Activated CD8-positive, alpha-beta T cell treated with anti-CD3 and anti-CD28 coated beads for 36 hours (primary cell): ENCODE measurements around the gene ATP11C. TPM values are rescaled to one million over a fixed set of nuclear protein-coding genes. Genes with fewer than 3 reads are reported as not detected.
A peak's percentile ranks its signal among the peaks of the same experiment; 100 is the strongest.

Experiments
- ATAC-seq: fragments of 200-7000 bp; cut with Tn5 transposase; one replicate; pipeline ENCODE4 v1.10.0; 2021; ENCODE audit warnings: mild to moderate bottlenecking, moderate library complexity
- CTCF ChIA-PET: fragments of 350-600 bp; sonication (Branson Sonifier 250); formaldehyde crosslinking; loops from one replicate; lab custom pipeline; 2021; ENCODE audit warnings: antibody characterized with exemption; lab: Charles Lee
- POLR2A ChIA-PET: fragments of 350-600 bp; sonication (Branson Sonifier 250); formaldehyde crosslinking; loops from one replicate; lab custom pipeline; 2021; ENCODE audit warnings: antibody characterized with exemption; lab: Charles Lee
- DNase-seq: peaks from one replicate; pipeline ENCODE4 v3.0.0-alpha.2; 2020
- H3K27ac Mint-ChIP-seq: one replicate; pipeline ENCODE4 v1.8.0; 2021; ENCODE audit warnings: mild to moderate bottlenecking, mixed read lengths
- H3K27me3 Mint-ChIP-seq: one replicate; pipeline ENCODE4 v1.8.0; 2021; ENCODE audit warnings: mixed read lengths
- H3K36me3 Mint-ChIP-seq: one replicate; pipeline ENCODE4 v1.8.0; 2021; ENCODE audit warnings: low read depth, mixed read lengths
- H3K4me1 Mint-ChIP-seq: one replicate; pipeline ENCODE4 v1.8.0; 2021; ENCODE audit warnings: low read depth, mixed read lengths
- H3K4me3 Mint-ChIP-seq: one replicate; pipeline ENCODE4 v1.8.0; 2021; ENCODE audit warnings: mild to moderate bottlenecking, moderate library complexity, mixed read lengths
- H3K9me3 Mint-ChIP-seq: one replicate; pipeline ENCODE4 v1.8.0; 2021; ENCODE audit warnings: mixed read lengths
- CTCF ChIP-seq: fragments of 200-600 bp; IDR thresholded peaks from one replicate; pipeline ENCODE4 v1.8.0; 2022; ENCODE audit warnings: antibody characterized with exemption, mild to moderate bottlenecking
- intact Hi-C: fragments of 100-400 bp; cut with micrococcal nuclease; formaldehyde crosslinking; loops from one replicate; pipeline ENCODE4 v1.10.0; 2022
- total RNA-seq, 2 experiments: library from RNA; stranded (reverse); gene quantifications; one replicate each; pipeline ENCODE4 v1.2.3, GENCODE V29; 2021

The ATP11C gene
- total RNA-seq, 2 experiments from 2014 or later: 19.3 to 27.0 TPM

GRCh38 chrX:139898334-139898733, 34.5 kb downstream of the ATP11C start:
- no peak for ATAC-seq
- H3K4me1 Mint-ChIP-seq: peaks cover 4% of the 10 kb centered on the region
- H3K36me3 Mint-ChIP-seq: peaks cover 3% of the 10 kb centered on the region
- POLR2A ChIA-PET: no interaction called here
- intact Hi-C loops: no loop called here
- H3K4me3 Mint-ChIP-seq: no peak overlapping the region
- no peak for TF ChIP-seq CTCF
- no peak overlapping the region for H3K27ac Mint-ChIP-seq
- CTCF ChIA-PET: no interaction called here
- no peak for DNase-seq
- no peaks in the 10 kb centered on the region for H3K27me3 Mint-ChIP-seq
- no peaks in the 10 kb centered on the region for H3K9me3 Mint-ChIP-seq

GRCh38 chrX:139892512-139892911, 40.3 kb downstream of the ATP11C start:
- intact Hi-C loops: no loop called here
- no peaks in the 10 kb centered on the region for H3K9me3 Mint-ChIP-seq
- H3K4me1 Mint-ChIP-seq: peaks cover 26% of the 10 kb centered on the region
- peaks cover 7% of the 10 kb centered on the region for H3K36me3 Mint-ChIP-seq
- DNase-seq (no peak), ATAC-seq (no peak)
- POLR2A ChIA-PET: no interaction called here
- H3K27ac Mint-ChIP-seq: peak overlapping the region; percentile 16
- no peaks in the 10 kb centered on the region for H3K27me3 Mint-ChIP-seq
- TF ChIP-seq CTCF: no peak
- CTCF ChIA-PET: no interaction called here
- no peak overlapping the region for H3K4me3 Mint-ChIP-seq

GRCh38 chrX:139890991-139891700, 41.7 kb downstream of the ATP11C start:
- H3K27me3 Mint-ChIP-seq: no peaks in the 10 kb centered on the region
- no peak for ATAC-seq
- H3K27ac Mint-ChIP-seq: no peak overlapping the region
- no peak for TF ChIP-seq CTCF
- DNase-seq: no peak
- no peak overlapping the region for H3K4me3 Mint-ChIP-seq
- H3K4me1 Mint-ChIP-seq: peaks cover 26% of the 10 kb centered on the region
- intact Hi-C loops: no loop called here
- CTCF ChIA-PET: no interaction called here
- H3K9me3 Mint-ChIP-seq: no peaks in the 10 kb centered on the region
- POLR2A ChIA-PET: no interaction called here
- H3K36me3 Mint-ChIP-seq: peaks cover 7% of the 10 kb centered on the region

GRCh38 chrX:139889760-139890159, 43.1 kb downstream of the ATP11C start:
- H3K4me3 Mint-ChIP-seq: no peak overlapping the region
- CTCF ChIA-PET: no interaction called here
- peaks cover 11% of the 10 kb centered on the region for H3K36me3 Mint-ChIP-seq
- no peaks in the 10 kb centered on the region for H3K27me3 Mint-ChIP-seq
- H3K4me1 Mint-ChIP-seq: peaks cover 26% of the 10 kb centered on the region
- intact Hi-C loops: no loop called here
- TF ChIP-seq CTCF: no peak
- ATAC-seq (no peak), DNase-seq (no peak)
- no peaks in the 10 kb centered on the region for H3K9me3 Mint-ChIP-seq
- no peak overlapping the region for H3K27ac Mint-ChIP-seq
- POLR2A ChIA-PET: no interaction called here

- H3K9me3 Mint-ChIP-seq: no peaks in the 10 kb centered on the region
- DNase-seq (no peak), ATAC-seq (no peak)
- H3K4me3 Mint-ChIP-seq: no peak overlapping the region
- no peak overlapping the region for H3K27ac Mint-ChIP-seq
- peaks cover 21% of the 10 kb centered on the region for H3K4me1 Mint-ChIP-seq
- intact Hi-C loops: no loop called here
- CTCF ChIA-PET: no interaction called here
- H3K36me3 Mint-ChIP-seq: peaks cover 9% of the 10 kb centered on the region
- no peaks in the 10 kb centered on the region for H3K27me3 Mint-ChIP-seq
- no peak for TF ChIP-seq CTCF
- POLR2A ChIA-PET: no interaction called here
Measured at GRCh38 chrX:139883984-139884383, 48.9 kb downstream of the ATP11C start.
